Right lobe of liver (tissue), 4 donors: ENCODE data around the gene SOD2.

ENCODE experiments used
- CTCF ChIP-seq, 4 donors: fragments of 200-600 bp in 3 of 4; fragments of 450-650 bp in 1 of 4; IDR thresholded peaks; one replicate each; pipeline versions ENCODE4 v1.5.1 to v1.8.0; 2016 to 2022; ENCODE audit warnings: antibody characterized with exemption in 4 of 4, mild to moderate bottlenecking in 2 of 4
- POLR2A ChIP-seq: fragments of 450-650 bp; IDR thresholded peaks from one replicate; pipeline ENCODE4 v1.6.1; 2017; ENCODE audit warnings: antibody characterized with exemption, mild to moderate bottlenecking
- donor health status: DM: no; HTN: no; CAD: no.
- donor health status: DM: no; HTN: no; CAD: no.
- donor health status: DM: no; HTN: yes; CAD: no.

GRCh38 chr6:159688266-159688905 lies 4.7 kb downstream of the SOD2 start:
- TF ChIP-seq CTCF (IDR thresholded peaks at IDR 0.05): no peak
- no peak for TF ChIP-seq POLR2A
